Measurements from ENCODE around the gene CCDC112.
"Not testable (repeated sequence)": the region's sequence is repeated elsewhere in the genome, so short reads cannot be mapped to it uniquely, and the experiment has no call there.

Gene CCDC112

DNA sequence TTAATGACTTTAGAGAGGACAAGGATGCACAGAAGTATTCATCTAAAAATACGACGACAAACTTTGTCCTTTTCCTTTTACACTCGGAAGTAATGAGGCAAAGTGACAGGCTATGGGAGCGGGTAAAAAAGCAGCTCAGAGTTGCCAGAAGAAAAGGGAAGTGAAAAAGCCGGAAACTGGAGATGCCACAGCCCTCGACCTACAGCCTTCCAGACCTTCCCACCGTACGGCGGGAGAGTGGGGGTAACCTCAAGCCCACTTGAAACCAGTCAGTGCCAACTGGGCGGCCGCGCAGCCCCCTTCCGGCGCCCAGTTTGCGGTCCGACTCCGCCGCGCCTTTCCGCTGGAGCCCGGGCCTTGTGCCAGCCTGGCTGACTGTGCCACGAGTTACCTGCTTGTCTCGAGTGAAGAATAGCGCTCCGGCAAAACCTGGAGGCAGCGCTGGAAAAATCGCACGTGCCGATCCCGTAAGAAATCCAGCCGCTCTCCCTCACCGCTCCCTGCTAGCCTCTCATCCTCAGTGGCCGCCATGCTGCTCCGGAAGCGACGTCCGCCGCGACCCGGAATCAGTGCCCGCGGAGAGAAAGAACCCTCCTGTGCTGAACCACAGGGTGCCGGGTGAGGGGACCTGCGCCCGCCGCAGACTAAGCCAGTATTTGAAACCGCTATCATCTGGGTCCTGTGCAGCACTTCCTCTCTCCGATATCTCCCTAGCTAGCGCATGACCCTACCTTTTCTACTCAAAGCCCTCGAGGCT, 34.0 kb downstream of the CCDC112 start, which contains the start of gene PGGT1B:
Gene PGGT1B (minus strand): TSS at position 557 of the 757 bp plus-strand sequence. CDS start 26 bp downstream, at position 531.
- DNase-seq (ENCODE audit: low read depth in 3 of 3): peak; percentile 49 to 68 (median 57)

DNA sequence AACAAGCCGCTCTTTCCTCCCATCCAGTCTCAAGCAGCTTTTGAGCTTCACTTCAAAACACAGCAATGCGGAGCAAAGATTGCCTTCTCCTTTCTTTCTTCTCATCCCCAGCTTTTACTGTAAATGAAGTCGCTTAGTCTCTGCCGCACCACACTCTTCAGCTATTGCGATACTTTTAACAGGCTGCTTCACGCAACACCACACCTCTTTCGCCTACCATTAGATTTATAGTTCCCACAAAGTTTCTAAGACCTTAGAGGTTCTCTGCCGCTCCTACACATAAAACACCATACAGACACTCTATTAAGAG, 34.5 kb downstream of the CCDC112 start:
- DNase-seq (ENCODE audit: low read depth in 3 of 3): no peak

DNA sequence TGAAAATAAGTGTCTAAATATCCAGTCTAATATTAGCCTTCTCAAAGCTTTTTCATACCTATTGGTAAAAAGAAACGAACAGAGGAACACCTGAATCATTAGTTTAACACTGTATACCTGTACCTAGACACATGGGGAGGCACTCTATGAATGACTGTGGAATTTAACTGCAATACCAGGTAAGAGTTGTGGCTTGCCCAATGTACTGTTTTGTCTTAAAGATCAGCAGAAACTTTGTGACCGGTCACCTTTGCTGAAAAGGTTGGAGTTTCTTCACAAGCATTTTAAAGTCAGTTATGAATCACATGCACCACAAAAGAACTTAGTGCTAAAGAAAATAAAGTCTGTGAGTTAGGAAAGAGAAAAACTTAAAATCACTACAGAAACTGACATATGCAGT, 36.2 kb downstream of the CCDC112 start:
- no peak for DNase-seq (ENCODE audit: low read depth in 3 of 3)

DNA sequence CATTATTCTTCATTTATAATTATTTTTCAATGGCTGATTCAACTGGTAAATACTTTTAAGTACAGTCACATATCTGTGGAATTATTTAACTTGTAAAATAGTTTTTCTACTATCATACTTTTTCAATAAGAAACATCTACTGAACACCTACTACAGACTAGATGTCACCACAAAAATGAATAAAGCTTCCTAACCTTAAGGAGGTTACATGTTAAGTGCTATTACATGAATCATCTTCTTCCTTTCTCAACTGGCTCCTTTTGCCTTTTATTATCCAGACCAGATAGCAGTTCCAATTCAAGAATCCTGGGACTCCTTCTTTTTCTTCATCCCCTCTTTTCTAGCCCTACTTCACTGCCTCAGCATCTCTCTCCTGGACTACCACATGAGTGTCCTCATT, 38.5 kb downstream of the CCDC112 start:
- DNase-seq (ENCODE audit: low read depth in 3 of 3): no peak

GRCh38 chr5:115249379-115249778, 47.1 kb downstream of the CCDC112 start:
- not testable (repeated sequence) for DNase-seq (ENCODE audit: low read depth in 3 of 3)

- no peak for DNase-seq (ENCODE audit: low read depth in 3 of 3)
Observed at GRCh38 chr5:115246361-115246991, 50.0 kb downstream of the CCDC112 start.

GRCh38 chr5:115243412-115243811, 53.0 kb downstream of the CCDC112 start:
- DNase-seq (ENCODE audit: low read depth in 3 of 3): no peak

DNA sequence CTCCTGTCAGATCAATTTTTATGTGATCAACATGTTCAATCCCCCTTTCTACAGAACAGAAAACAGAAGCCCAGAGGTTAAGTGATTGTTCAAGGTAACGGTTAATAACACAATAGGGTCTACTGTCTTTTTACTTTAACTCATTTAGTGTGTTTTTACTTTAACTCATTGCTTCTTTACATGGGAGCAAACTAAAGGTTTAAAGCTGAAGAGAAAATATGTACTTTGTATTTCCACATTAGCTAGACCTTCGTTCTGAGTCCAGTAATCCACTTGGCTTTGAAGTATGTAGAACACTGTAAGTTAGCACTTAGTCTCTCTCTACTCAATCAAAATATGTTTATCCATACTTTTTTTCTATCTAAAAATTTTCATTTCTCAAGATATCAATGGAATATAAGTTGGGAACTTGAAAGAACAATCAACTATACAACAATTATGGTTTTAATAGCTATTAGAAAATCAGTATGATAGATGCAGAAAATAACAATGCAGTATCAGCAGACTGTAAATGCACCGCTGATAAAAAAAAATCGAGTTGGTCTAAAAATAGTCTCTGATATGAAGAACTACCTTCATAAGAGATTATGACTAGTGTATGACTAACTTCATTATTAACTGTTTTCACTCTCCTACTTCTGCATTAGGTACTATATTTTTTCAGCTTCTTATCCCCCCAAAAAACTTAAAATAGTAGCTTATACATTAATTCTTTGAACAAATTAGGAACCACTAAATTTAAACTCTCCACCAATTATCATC, 54.4 kb downstream of the CCDC112 start:
- DNase-seq (ENCODE audit: low read depth in 3 of 3): no peak

DNA sequence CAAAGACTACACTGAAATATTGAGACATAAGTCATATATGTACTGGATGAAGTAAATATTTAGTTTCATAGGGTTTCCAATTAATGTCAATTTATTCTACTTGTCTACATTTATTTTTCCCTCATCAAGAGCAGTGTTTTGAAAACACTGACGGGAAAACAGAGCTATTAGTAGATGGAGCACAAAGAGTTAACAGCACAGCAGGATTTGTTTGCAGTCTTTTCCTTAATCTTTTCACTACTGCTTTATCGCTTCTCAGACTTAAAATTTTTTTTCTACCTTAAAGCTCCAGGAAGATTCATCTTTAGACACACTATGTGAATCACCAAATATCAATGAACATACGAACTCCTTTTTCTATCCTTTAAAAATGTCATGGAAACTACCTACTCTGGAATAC, 59.4 kb downstream of the CCDC112 start:
- no peak for DNase-seq (ENCODE audit: low read depth in 3 of 3)

- DNase-seq (ENCODE audit: low read depth in 3 of 3): no peak
Observed at GRCh38 chr5:115236599-115236998, 59.9 kb downstream of the CCDC112 start.

GRCh38 chr5:115231598-115231997, 64.9 kb downstream of the CCDC112 start:
- DNase-seq (ENCODE audit: low read depth in 3 of 3): no peak

GRCh38 chr5:115229606-115230005, 66.8 kb downstream of the CCDC112 start:
- DNase-seq (ENCODE audit: low read depth in 3 of 3): no peak

DNA sequence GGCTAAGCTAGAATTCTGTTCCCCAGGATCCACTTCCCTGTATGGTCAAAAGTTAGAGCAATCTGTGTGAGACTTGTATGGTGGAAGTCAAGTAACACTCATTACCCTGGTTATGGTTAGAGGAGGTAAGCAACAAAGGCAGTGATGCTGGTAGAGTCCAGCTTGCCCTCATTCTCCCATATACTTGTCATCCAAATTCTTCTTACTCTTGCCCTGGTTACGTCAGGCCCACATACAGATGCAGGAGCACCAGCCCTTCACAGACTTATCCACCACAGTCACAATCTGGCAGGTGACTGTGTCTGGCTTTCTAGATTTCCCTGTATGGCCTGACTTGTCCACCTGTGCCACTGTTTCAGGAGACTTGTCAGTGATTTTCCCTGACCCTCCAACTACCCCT, 69.2 kb downstream of the CCDC112 start:
- DNase-seq (ENCODE audit: low read depth in 3 of 3): no peak
